ENCODE results near the gene ME2.

DNA sequence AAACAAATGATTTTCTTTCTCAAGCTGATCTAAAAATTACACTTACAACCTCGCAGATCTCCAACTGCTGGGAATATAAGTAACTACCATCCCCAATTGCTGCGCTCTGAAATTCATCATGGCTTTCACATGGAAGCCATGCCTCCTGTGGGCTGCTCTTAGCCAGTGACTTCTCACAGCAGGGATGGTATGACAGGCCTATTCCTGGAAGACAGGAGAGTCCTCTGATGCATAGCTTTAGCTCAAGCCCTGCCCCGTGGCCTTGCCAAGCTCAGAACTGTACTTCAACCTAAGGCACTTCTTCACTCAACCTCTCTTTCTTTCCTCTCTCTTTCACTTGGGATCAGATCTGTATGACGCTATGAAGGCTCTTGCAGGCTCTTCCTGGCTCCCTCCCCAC lies 76.3 kb downstream of the ME2 start:
- no peak for TF ChIP-seq TARDBP (IDR thresholded peaks at IDR 0.05)
- no peak for TF ChIP-seq FOXA1 (IDR thresholded peaks at IDR 0.05)
- no peak for TF ChIP-seq CTBP1 (IDR thresholded peaks at IDR 0.05; ENCODE audit: borderline replicate concordance)
- no peak for TF ChIP-seq HDGF (IDR thresholded peaks at IDR 0.05; ENCODE audit: borderline replicate concordance)
- TF ChIP-seq ZNF384 (IDR thresholded peaks at IDR 0.05): no peak
- TF ChIP-seq SP1 (IDR thresholded peaks at IDR 0.05): no peak
- TF ChIP-seq FOXM1 (IDR thresholded peaks at IDR 0.05; ENCODE audit: borderline replicate concordance): no peak
- no peak for TF ChIP-seq ARNT (IDR thresholded peaks at IDR 0.05)
- no peak for TF ChIP-seq BHLHE40 (IDR thresholded peaks at IDR 0.05; ENCODE audit: borderline replicate concordance)
- TF ChIP-seq NFRKB (IDR thresholded peaks at IDR 0.05): no peak

Measured in HEK293T (cell line).